Glutamatergic neuron (in vitro differentiated cells): Measurements from ENCODE around the gene ANKRD60. TPM values are rescaled to one million over a fixed set of nuclear protein-coding genes. Genes with fewer than 3 reads are reported as not detected.

Experiments used
- DNase-seq: peaks from one replicate; pipeline ENCODE4 v3.0.0; 2022
- H3K27ac Mint-ChIP-seq: one replicate; pipeline ENCODE4 v1.8.0; 2020; ENCODE audit warnings: mild to moderate bottlenecking, mixed read lengths, inconsistent platforms; ENCODE audit not compliant: unreplicated experiment
- H3K27me3 Mint-ChIP-seq: one replicate; pipeline ENCODE4 v1.8.0; 2020; ENCODE audit warnings: mild to moderate bottlenecking, moderate library complexity, mixed read lengths, inconsistent platforms; ENCODE audit not compliant: unreplicated experiment
- H3K36me3 Mint-ChIP-seq: one replicate; pipeline ENCODE4 v1.8.0; 2020; ENCODE audit warnings: mild to moderate bottlenecking, mixed read lengths, inconsistent platforms; ENCODE audit not compliant: unreplicated experiment
- H3K4me1 Mint-ChIP-seq: one replicate; pipeline ENCODE4 v1.8.0; 2020; ENCODE audit warnings: mild to moderate bottlenecking, low read depth, mixed read lengths, inconsistent platforms; ENCODE audit not compliant: unreplicated experiment
- H3K4me3 Mint-ChIP-seq: one replicate; pipeline ENCODE4 v1.8.0; 2020; ENCODE audit warnings: mild to moderate bottlenecking, mixed read lengths, inconsistent platforms; ENCODE audit not compliant: unreplicated experiment
- H3K9me3 Mint-ChIP-seq: one replicate; pipeline ENCODE4 v1.8.0; 2020; ENCODE audit warnings: mild to moderate bottlenecking, moderate library complexity, mixed read lengths, inconsistent platforms; ENCODE audit not compliant: unreplicated experiment
- total RNA-seq: library from RNA; stranded (reverse); fragmentation: NEBNext Ultra II Directional; extraction: Animal tissue kit (Norgen Biotek cat#: 25700); gene quantifications from one replicate; pipeline ENCODE4 v1.2.1, GENCODE V29; 2021; ENCODE audit not compliant: unreplicated experiment
- TF ChIP-seq, protein P1 (sequence below): fragments of 200-600 bp; sonication (generic); IDR thresholded peaks from one replicate; pipeline ENCODE4 v1.5.0; 2021; ENCODE audit not compliant: partially characterized antibody, unreplicated experiment

ANKRD60 gene
- total RNA-seq, 1 donor from 2014 or later = not detected

DNA sequence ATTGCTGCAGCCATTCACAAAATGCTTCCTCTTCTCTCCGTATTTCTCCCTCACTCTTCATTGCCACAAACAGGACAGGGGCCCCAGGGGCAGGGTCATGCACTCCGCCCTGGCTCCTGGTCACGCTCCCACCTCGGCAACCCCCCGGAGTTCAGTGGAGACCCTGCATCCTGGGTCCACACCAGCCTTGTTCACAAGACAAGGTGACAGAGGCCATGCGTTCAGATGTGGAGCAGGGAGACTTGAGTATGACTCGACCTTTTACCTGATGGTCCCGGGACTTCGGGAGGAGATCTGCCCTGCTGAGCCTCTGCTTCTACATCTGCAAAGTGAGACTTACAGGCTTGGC is 49.4 kb downstream of the ANKRD60 start:
- peaks cover 5% of the 10 kb centered on the region for H3K4me1 Mint-ChIP-seq
- H3K9me3 Mint-ChIP-seq = peaks cover 2% of the 10 kb centered on the region
- peaks cover 5% of the 10 kb centered on the region for H3K27me3 Mint-ChIP-seq
- no peaks in the 10 kb centered on the region for H3K36me3 Mint-ChIP-seq
- DNase-seq = no peak
- H3K27ac Mint-ChIP-seq = no peak overlapping the region
- TF ChIP-seq, protein P1, sequence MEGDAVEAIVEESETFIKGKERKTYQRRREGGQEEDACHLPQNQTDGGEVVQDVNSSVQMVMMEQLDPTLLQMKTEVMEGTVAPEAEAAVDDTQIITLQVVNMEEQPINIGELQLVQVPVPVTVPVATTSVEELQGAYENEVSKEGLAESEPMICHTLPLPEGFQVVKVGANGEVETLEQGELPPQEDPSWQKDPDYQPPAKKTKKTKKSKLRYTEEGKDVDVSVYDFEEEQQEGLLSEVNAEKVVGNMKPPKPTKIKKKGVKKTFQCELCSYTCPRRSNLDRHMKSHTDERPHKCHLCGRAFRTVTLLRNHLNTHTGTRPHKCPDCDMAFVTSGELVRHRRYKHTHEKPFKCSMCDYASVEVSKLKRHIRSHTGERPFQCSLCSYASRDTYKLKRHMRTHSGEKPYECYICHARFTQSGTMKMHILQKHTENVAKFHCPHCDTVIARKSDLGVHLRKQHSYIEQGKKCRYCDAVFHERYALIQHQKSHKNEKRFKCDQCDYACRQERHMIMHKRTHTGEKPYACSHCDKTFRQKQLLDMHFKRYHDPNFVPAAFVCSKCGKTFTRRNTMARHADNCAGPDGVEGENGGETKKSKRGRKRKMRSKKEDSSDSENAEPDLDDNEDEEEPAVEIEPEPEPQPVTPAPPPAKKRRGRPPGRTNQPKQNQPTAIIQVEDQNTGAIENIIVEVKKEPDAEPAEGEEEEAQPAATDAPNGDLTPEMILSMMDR = no peak
- H3K4me3 Mint-ChIP-seq = peak overlapping the region; percentile 64

DNA sequence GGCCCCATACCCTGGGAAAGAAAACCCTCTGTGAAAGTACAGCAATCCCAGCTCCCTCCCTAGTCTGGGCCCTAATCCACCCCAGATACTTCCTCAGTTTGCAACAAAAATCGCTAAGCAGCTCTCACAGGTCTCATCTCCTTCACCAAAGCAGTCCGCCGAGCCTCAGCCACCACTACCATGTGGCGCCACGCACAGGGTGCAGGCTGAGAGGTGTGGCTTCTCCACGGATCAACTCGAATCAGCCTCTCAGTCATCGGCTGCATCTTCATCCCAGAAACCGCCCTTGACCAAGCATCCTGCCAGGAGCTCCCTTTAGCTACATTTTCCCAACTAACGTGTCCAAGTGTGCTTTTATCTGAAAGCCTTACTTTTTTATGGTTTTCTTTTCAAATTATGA is 50.7 kb downstream of the ANKRD60 start:
- Mint-ChIP-seq H3K27ac (no peak overlapping the region), H3K4me3 (no peak overlapping the region), H3K27me3 (peaks cover 7% of the 10 kb centered on the region), H3K36me3 (no peaks in the 10 kb centered on the region), H3K4me1 (peaks cover 8% of the 10 kb centered on the region), H3K9me3 (peaks cover 3% of the 10 kb centered on the region)
- TF ChIP-seq, protein P1 = no peak
- no peak for DNase-seq

DNA sequence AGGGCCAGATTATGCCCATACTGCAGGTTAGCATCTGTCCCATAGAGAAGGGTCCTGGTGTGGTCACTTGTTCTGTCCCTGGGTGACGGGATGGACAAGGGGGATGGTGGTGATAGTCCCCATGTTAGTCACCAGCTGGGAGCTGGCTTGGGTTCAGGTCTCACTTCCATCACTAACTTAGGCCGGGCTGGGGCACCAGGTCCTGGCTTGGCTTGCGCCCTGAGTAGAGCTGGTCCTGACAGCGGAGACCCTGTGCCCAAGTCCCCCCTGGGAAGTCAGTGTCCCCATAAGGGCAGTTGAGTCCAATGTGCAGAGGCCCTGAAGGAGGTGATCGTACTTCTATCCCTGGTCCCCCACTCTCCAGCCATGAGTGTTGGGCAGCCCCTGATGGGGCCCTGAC is 52.6 kb downstream of the ANKRD60 start:
- Mint-ChIP-seq H3K4me1 (peaks cover 8% of the 10 kb centered on the region), H3K36me3 (no peaks in the 10 kb centered on the region), H3K27ac (no peak overlapping the region), H3K27me3 (peaks cover 7% of the 10 kb centered on the region), H3K9me3 (peaks cover 3% of the 10 kb centered on the region), H3K4me3 (no peak overlapping the region)
- no peak for DNase-seq
- TF ChIP-seq, protein P1 = no peak

DNA sequence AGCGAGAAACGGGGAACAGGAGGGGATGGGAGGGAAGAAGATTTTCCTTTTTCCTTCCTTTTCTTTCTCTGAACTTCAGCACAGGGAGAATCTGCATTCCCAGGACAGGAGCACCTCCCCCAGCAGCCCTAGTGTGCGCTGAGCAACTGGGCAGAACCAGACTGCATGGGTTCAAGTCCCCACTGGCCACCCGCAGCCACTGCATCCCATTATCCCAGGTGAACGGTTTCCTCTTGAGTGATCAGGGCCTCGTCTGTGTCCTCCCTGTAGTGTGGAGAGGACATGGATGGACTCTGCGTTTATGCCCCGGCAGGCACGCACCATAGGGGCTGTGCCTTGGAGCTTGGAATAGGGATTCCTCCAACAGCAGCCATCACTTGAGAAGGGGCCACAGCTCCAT is 53.0 kb downstream of the ANKRD60 start:
- no peak overlapping the region for H3K27ac Mint-ChIP-seq
- H3K4me3 Mint-ChIP-seq = no peak overlapping the region
- DNase-seq = no peak
- H3K36me3 Mint-ChIP-seq = no peaks in the 10 kb centered on the region
- TF ChIP-seq, protein P1 = no peak
- peaks cover 3% of the 10 kb centered on the region for H3K9me3 Mint-ChIP-seq
- H3K27me3 Mint-ChIP-seq = peaks cover 7% of the 10 kb centered on the region
- H3K4me1 Mint-ChIP-seq = peaks cover 8% of the 10 kb centered on the region

DNA sequence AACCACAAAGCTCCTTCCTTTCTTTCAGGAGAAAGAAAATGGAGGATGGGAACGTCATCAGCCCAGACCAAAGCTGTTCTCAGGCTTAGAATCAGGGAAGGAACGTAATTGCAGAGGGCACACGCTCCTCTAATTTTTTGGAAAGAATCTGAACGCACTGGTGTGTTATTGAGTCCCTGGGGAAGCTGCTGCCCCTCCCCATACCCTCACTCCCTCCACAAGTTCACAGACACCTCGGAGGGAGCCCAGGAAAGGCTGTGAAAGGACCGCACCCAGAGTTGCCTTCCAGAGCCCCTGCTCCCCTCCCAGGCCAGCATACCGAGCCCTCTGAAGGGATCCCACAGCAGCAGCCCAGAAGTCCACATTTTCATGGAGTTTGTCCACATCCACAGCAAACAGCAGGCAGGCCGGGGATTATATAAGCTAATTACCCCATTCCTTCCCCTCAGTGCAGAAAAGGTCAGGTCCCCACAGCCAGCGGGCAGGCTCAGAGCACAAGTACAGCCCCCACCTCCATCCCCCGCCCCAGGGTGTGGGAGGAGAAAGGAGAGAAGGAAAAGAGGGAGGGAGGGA is 53.7 kb downstream of the ANKRD60 start:
- Mint-ChIP-seq H3K27me3 (peaks cover 7% of the 10 kb centered on the region), H3K36me3 (no peaks in the 10 kb centered on the region), H3K9me3 (peaks cover 3% of the 10 kb centered on the region), H3K27ac (no peak overlapping the region), H3K4me1 (peaks cover 8% of the 10 kb centered on the region), H3K4me3 (no peak overlapping the region)
- TF ChIP-seq, protein P1 = no peak
- no peak for DNase-seq
